Small intestine (tissue), 7 donors: Measurements from ENCODE around the gene GABARAP. TPM values are rescaled to one million over a fixed set of nuclear protein-coding genes. Genes with fewer than 3 reads are reported as not detected.
A peak's percentile ranks its signal among the peaks of the same experiment; 100 is the strongest.

Source experiments
- DNase-seq, 2 donors: peaks; one replicate each; pipeline versions ENCODE4 v3.0.0 to v3.0.0-alpha.2; 2013
- FAIRE-seq: peaks from 2 replicates; lab custom pipeline; 2012; peaks lifted over from hg19 to GRCh38; lab: Jason Lieb, UNC
- H3K27ac ChIP-seq, 3 donors: one replicate each; pipeline ENCODE4 v1.5.1; 2013; ENCODE audit warnings: low read length in 2 of 3, mild to moderate bottlenecking in 2 of 3, control low read depth in 1 of 3, inconsistent platforms in 1 of 3, low read depth in 1 of 3, moderate library complexity in 1 of 3
- H3K27me3 ChIP-seq, 3 donors: one replicate each; pipeline ENCODE4 v1.6.1; 2013; ENCODE audit warnings: low read length in 3 of 3, inconsistent platforms in 1 of 3; ENCODE audit not compliant: control insufficient read depth in 3 of 3, insufficient read depth in 3 of 3
- H3K36me3 ChIP-seq, 3 donors: one replicate each; pipeline ENCODE4 v1.6.1; 2013; ENCODE audit warnings: low read length in 3 of 3, inconsistent platforms in 1 of 3, low read depth in 1 of 3, mild to moderate bottlenecking in 1 of 3, moderate library complexity in 1 of 3; ENCODE audit not compliant: control insufficient read depth in 3 of 3, insufficient read depth in 2 of 3
- H3K4me1 ChIP-seq, 3 donors: one replicate each; pipeline ENCODE4 v1.6.1; 2013; ENCODE audit warnings: low read length in 2 of 3, inconsistent platforms in 1 of 3, low read depth in 1 of 3, mild to moderate bottlenecking in 1 of 3, moderate library complexity in 1 of 3; ENCODE audit not compliant: control insufficient read depth in 3 of 3, insufficient read depth in 2 of 3
- H3K4me3 ChIP-seq, 3 donors: one replicate each; pipeline ENCODE4 v1.5.1; 2013; ENCODE audit warnings: low read length in 3 of 3, control low read depth in 1 of 3, inconsistent platforms in 1 of 3, low read depth in 1 of 3, mild to moderate bottlenecking in 1 of 3, moderate library complexity in 1 of 3
- H3K9me3 ChIP-seq, 2 donors: one replicate each; pipeline ENCODE4 v1.6.1; 2013; ENCODE audit warnings: low read depth in 1 of 2, low read length in 1 of 2; ENCODE audit not compliant: control insufficient read depth in 2 of 2, insufficient read depth in 1 of 2
- WGBS, 3 donors: extraction: QIAGEN DNeasy Blood & Tissue Kit; methylation state at CpG; one replicate each; pipeline ENCODE4 v1.1.7; 2013; 5-methylcytosine and 5-hydroxymethylcytosine counted together
- polyA plus RNA-seq, 4 donors: library from polyadenylated mRNA; stranded (reverse) in 3 of 4; unstranded in 1 of 4; fragments of 200-250 nt in 3 of 4; fragments of 120-200 nt in 1 of 4; gene quantifications; one replicate each; pipeline versions ENCODE4 v1.2.1 to v1.2.3, GENCODE V29; 2013
- donor health status: healthy with polysubstance abuse.
- donor health status: control.
- donor health status: control.
- donor health status: Bipolar disorder and iron deficiency.
- donor health status: healthy.

The GABARAP gene
- polyA plus RNA-seq, 4 donors: 541 to 1,100 (median 797) TPM

GRCh38 chr17:7191571-7192270, 50.5 kb downstream of the GABARAP start:
- no peaks in the 10 kb centered on the region for H3K4me1 ChIP-seq
- FAIRE-seq (no peak), DNase-seq (peak; percentile 42 to 58)
- H3K27ac ChIP-seq: no peak overlapping the region
- 75 to 76% (median 75%) methylated on average over 26 of the region's 26 CpGs for WGBS, 3 donors
- peaks cover 0 to 45% (median 0%) of the 10 kb centered on the region in 3 donors for H3K36me3 ChIP-seq
- no peaks in the 10 kb centered on the region for H3K27me3 ChIP-seq
- no peak overlapping the region for H3K4me3 ChIP-seq
- no peaks in the 10 kb centered on the region for H3K9me3 ChIP-seq

GRCh38 chr17:7191069-7191468, 51.2 kb downstream of the GABARAP start:
- H3K27ac ChIP-seq: no peak overlapping the region
- no peak overlapping the region for H3K4me3 ChIP-seq
- 93 to 94% (median 93%) methylated on average over 10 to 12 of the region's 12 CpGs for WGBS, 3 donors
- DNase-seq: no peak
- H3K9me3 ChIP-seq: no peaks in the 10 kb centered on the region
- H3K27me3 ChIP-seq: no peaks in the 10 kb centered on the region
- no peak for FAIRE-seq
- peaks cover 0 to 41% (median 0%) of the 10 kb centered on the region in 3 donors for H3K36me3 ChIP-seq
- no peaks in the 10 kb centered on the region for H3K4me1 ChIP-seq

- FAIRE-seq (no peak), DNase-seq (no peak)
- H3K9me3 ChIP-seq: no peaks in the 10 kb centered on the region
- H3K4me3 ChIP-seq: no peak overlapping the region
- no peak overlapping the region for H3K27ac ChIP-seq
- no peaks in the 10 kb centered on the region for H3K27me3 ChIP-seq
- WGBS, 3 donors: 88 to 91% (median 90%) methylated on average over 14 of the region's 14 CpGs
- H3K36me3 ChIP-seq: peaks cover 0 to 34% (median 0%) of the 10 kb centered on the region in 3 donors
- H3K4me1 ChIP-seq: no peaks in the 10 kb centered on the region
These were observed 51.9 kb downstream of the GABARAP start for GRCh38 chr17:7190276-7190917.

Other genes starting within 250 kb of the GABARAP start
- gene ALOX12, start 246.4 kb downstream of the GABARAP start, polyA plus RNA-seq: 1 to 10 TPM in 1 of 4 donors, under 1 TPM in 1, not detected in 2; 0.04 to 1.2 TPM
- gene RNASEK, start 229.8 kb downstream of the GABARAP start, polyA plus RNA-seq: 100 to 1,000 TPM; 204 to 313 (median 285) TPM
- 1 to 10 TPM in 3 of 4 donors, under 1 TPM in 1; 0.45 to 8.7 (median 4.2) TPM for gene BCL6B, start 219.4 kb downstream of the GABARAP start, polyA plus RNA-seq
- 10 to 100 TPM in 1 of 4 donors, 1 to 10 TPM in 3; 1.8 to 11.2 (median 5.0) TPM for gene SLC16A13, start 206.4 kb downstream of the GABARAP start, polyA plus RNA-seq
- gene SLC16A11, start 198.4 kb downstream of the GABARAP start, polyA plus RNA-seq: 1 to 10 TPM in 1 of 4 donors, under 1 TPM in 1, not detected in 2; 0.68 to 2.3 TPM
- gene CLEC10A, start 162.2 kb downstream of the GABARAP start, polyA plus RNA-seq: 10 to 100 TPM in 2 of 4 donors, 1 to 10 TPM in 1, under 1 TPM in 1; 0.45 to 14.6 (median 10.0) TPM
- gene ASGR2, start 127.6 kb downstream of the GABARAP start, polyA plus RNA-seq: under 1 TPM in 2 of 4 donors, not detected in 2; 0.46 to 0.81 TPM
- gene ASGR1, start 63.1 kb downstream of the GABARAP start, polyA plus RNA-seq: 1 to 10 TPM; 1.9 to 2.9 (median 2.7) TPM
- gene DLG4, start 22.6 kb downstream of the GABARAP start, polyA plus RNA-seq: 1 to 10 TPM in 3 of 4 donors, under 1 TPM in 1; 0.67 to 9.2 (median 4.2) TPM
- gene ACADVL, start 22.5 kb downstream of the GABARAP start, polyA plus RNA-seq: 1,000 to 10,000 TPM in 2 of 4 donors, 100 to 1,000 TPM in 2; 424 to 2,630 (median 1,444) TPM
- 10 to 100 TPM in 3 of 4 donors, 1 to 10 TPM in 1; 8.1 to 44.4 (median 16.0) TPM for gene DVL2, start 7.9 kb downstream of the GABARAP start, polyA plus RNA-seq
- 10 to 100 TPM; 26.4 to 44.3 (median 36.0) TPM for gene PHF23, start 3.0 kb downstream of the GABARAP start, polyA plus RNA-seq
- gene CTDNEP1, start 9.3 kb upstream of the GABARAP start, polyA plus RNA-seq: 100 to 1,000 TPM in 2 of 4 donors, 10 to 100 TPM in 2; 70.0 to 132 (median 89.3) TPM
- 10 to 100 TPM; 31.3 to 84.6 (median 45.4) TPM for gene ELP5, start 9.8 kb upstream of the GABARAP start, polyA plus RNA-seq
- 100 to 1,000 TPM; 309 to 561 (median 332) TPM for gene CLDN7, start 20.0 kb upstream of the GABARAP start, polyA plus RNA-seq
- gene SLC2A4, start 39.3 kb upstream of the GABARAP start, polyA plus RNA-seq: 1 to 10 TPM in 2 of 4 donors, under 1 TPM in 2; 0.31 to 5.0 (median 1.2) TPM
- 10 to 100 TPM in 2 of 4 donors, 1 to 10 TPM in 2; 4.0 to 49.6 (median 11.1) TPM for gene YBX2, start 52.2 kb upstream of the GABARAP start, polyA plus RNA-seq
- 100 to 1,000 TPM; 238 to 606 (median 340) TPM for gene EIF5A, start 65.2 kb upstream of the GABARAP start, polyA plus RNA-seq
- 100 to 1,000 TPM in 2 of 4 donors, 10 to 100 TPM in 2; 48.3 to 152 (median 86.3) TPM for gene GPS2, start 72.9 kb upstream of the GABARAP start, polyA plus RNA-seq
- gene NEURL4, start 86.9 kb upstream of the GABARAP start, polyA plus RNA-seq: 10 to 100 TPM; 14.3 to 36.9 (median 22.7) TPM
- 10 to 100 TPM in 1 of 4 donors, 1 to 10 TPM in 3; 3.8 to 43.5 (median 8.5) TPM for gene ACAP1, start 94.1 kb upstream of the GABARAP start, polyA plus RNA-seq
- gene KCTD11, start 109.7 kb upstream of the GABARAP start, polyA plus RNA-seq: 1 to 10 TPM; 6.0 to 8.6 (median 7.9) TPM
- gene TMEM95, start 112.7 kb upstream of the GABARAP start, polyA plus RNA-seq: not detected
- 10 to 100 TPM in 2 of 4 donors, 1 to 10 TPM in 2; 8.8 to 16.3 (median 10.7) TPM for gene TNK1, start 138.6 kb upstream of the GABARAP start, polyA plus RNA-seq
- gene PLSCR3, start 152.1 kb upstream of the GABARAP start, polyA plus RNA-seq: 10 to 100 TPM in 3 of 4 donors, 1 to 10 TPM in 1; 6.3 to 18.0 (median 13.6) TPM
- gene TMEM256, start 161.6 kb upstream of the GABARAP start, polyA plus RNA-seq: 100 to 1,000 TPM; 193 to 771 (median 385) TPM
- gene NLGN2, start 165.4 kb upstream of the GABARAP start, polyA plus RNA-seq: 1 to 10 TPM in 2 of 4 donors, under 1 TPM in 2; 0.22 to 6.1 (median 2.6) TPM
- not detected for gene SPEM1, start 177.9 kb upstream of the GABARAP start, polyA plus RNA-seq
- not detected for gene SPEM2, start 183.2 kb upstream of the GABARAP start, polyA plus RNA-seq
- not detected for gene SPEM3, start 186.4 kb upstream of the GABARAP start, polyA plus RNA-seq
- 10 to 100 TPM in 2 of 4 donors, 1 to 10 TPM in 2; 9.3 to 14.9 (median 10.2) TPM for gene TMEM102, start 193.0 kb upstream of the GABARAP start, polyA plus RNA-seq
- gene FGF11, start 197.1 kb upstream of the GABARAP start, polyA plus RNA-seq: under 1 TPM in 2 of 4 donors, not detected in 2; 0.61 to 0.86 TPM
- gene CHRNB1, start 202.6 kb upstream of the GABARAP start, polyA plus RNA-seq: 10 to 100 TPM in 3 of 4 donors, 1 to 10 TPM in 1; 8.4 to 11.9 (median 10.4) TPM
- gene ZBTB4, start 237.2 kb upstream of the GABARAP start, polyA plus RNA-seq: 10 to 100 TPM in 2 of 4 donors, 1 to 10 TPM in 2; 7.6 to 76.4 (median 12.4) TPM
- gene SLC35G6, start 239.0 kb upstream of the GABARAP start, polyA plus RNA-seq: under 1 TPM in 1 of 4 donors, not detected in 3; 0.49 TPM
- 100 to 1,000 TPM in 1 of 4 donors, 10 to 100 TPM in 2, 1 to 10 TPM in 1; 10.0 to 104 (median 20.8) TPM for gene POLR2A, start 241.9 kb upstream of the GABARAP start, polyA plus RNA-seq